PC-9 (cell line): ENCODE measurements around the gene PTGER3.

ENCODE experiments used
- CTCF ChIP-seq: fragments of 200-600 bp; sonication (generic); conservative IDR thresholded peaks from 2 replicates; pipeline ENCODE4 v1.6.1; 2017; ENCODE audit warnings: mixed run types, antibody characterized with exemption, mild to moderate bottlenecking, moderate library complexity
- EZH2 ChIP-seq: fragments of 200-600 bp; sonication (generic); IDR thresholded peaks from 2 replicates; pipeline ENCODE4 v1.8.0; 2017; ENCODE audit warnings: antibody characterized with exemption, low read depth

GRCh38 chr1:71028981-71029380, 18.6 kb downstream of the PTGER3 start:
- TF ChIP-seq CTCF, result no peak
- TF ChIP-seq EZH2, result no peak
